GM12875 (cell line): ENCODE data around the gene KHDC1.
"Not testable (repeated sequence)": the region's sequence is repeated elsewhere in the genome, so short reads cannot be mapped to it uniquely, and the experiment has no call there.

Experiments used
- H3K4me3 ChIP-seq: one replicate; pipeline ENCODE4 v1.5.1; 2011; ENCODE audit warnings: low read depth, low read length, control low read depth
- TF ChIP-seq, protein P1 (sequence below): IDR thresholded peaks from 2 replicates; pipeline ENCODE4 v1.5.1; 2011; ENCODE audit warnings: low read depth, mild to moderate bottlenecking, control low read depth, inconsistent platforms, low read length, moderate library complexity, borderline replicate concordance; ENCODE audit not compliant: insufficient read depth

The KHDC1 gene

DNA sequence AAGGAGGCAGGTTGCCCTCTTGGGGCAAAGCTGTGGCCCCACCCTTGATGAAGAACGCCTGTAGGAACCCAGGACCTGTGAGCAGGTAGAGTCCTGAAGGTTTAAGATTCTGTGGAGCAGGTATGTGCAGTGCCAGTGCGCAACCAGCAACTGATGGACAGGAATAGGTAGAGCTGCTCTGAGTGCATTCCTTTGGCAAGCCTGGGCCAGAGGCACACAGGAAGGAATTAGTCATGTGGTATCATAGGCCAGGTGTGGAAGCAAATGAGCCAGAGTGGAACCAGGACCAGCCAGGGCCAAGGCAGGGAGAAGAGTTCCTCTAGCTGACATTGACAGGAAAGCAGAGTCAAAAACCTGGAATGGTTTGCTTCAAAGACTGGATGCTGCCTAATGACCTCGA lies 1.4 kb upstream of the KHDC1 start:
- H3K4me3 ChIP-seq = no peak overlapping the region
- TF ChIP-seq, protein P1, sequence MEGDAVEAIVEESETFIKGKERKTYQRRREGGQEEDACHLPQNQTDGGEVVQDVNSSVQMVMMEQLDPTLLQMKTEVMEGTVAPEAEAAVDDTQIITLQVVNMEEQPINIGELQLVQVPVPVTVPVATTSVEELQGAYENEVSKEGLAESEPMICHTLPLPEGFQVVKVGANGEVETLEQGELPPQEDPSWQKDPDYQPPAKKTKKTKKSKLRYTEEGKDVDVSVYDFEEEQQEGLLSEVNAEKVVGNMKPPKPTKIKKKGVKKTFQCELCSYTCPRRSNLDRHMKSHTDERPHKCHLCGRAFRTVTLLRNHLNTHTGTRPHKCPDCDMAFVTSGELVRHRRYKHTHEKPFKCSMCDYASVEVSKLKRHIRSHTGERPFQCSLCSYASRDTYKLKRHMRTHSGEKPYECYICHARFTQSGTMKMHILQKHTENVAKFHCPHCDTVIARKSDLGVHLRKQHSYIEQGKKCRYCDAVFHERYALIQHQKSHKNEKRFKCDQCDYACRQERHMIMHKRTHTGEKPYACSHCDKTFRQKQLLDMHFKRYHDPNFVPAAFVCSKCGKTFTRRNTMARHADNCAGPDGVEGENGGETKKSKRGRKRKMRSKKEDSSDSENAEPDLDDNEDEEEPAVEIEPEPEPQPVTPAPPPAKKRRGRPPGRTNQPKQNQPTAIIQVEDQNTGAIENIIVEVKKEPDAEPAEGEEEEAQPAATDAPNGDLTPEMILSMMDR = no peak

DNA sequence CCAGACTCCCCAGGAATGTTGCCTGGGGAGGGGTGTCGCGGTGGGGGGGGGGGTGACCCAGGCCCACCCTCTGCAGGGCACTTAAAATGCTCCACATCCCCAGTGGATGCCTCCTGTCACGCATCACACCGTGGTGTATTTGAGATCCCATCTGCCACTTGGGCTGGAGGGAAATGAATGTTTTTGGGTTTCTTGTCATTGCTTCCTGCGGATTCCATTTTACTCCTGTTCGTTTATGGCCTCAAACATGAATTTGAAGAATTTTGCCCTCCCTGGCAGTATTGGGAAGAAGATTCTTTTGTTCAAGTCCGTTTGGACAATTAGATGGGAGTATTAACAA lies 544 bp upstream of the KHDC1 start:
- TF ChIP-seq, protein P1 = no peak
- H3K4me3 ChIP-seq = peak overlapping the region; percentile 84

DNA sequence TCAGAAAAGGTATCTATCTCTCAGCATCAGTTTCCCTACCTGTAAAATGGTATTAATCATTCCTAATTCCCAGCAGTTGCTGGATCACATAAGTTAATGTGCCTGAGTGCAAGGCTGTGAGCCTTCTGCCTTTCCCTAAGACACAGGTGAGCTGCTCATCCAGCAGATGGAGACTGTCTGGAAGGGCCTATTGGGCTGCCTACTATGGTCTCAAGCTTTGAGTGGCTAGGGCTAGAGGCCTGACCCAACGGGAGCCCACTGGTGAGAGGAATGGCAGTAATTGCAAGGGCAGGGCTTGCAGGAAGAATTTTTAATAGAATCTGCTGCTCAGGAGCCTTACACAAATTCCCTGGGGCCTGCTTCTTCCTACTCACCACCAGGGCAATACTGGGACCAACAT lies 4.3 kb downstream of the KHDC1 start:
- H3K4me3 ChIP-seq = no peak overlapping the region
- TF ChIP-seq, protein P1 = no peak

DNA sequence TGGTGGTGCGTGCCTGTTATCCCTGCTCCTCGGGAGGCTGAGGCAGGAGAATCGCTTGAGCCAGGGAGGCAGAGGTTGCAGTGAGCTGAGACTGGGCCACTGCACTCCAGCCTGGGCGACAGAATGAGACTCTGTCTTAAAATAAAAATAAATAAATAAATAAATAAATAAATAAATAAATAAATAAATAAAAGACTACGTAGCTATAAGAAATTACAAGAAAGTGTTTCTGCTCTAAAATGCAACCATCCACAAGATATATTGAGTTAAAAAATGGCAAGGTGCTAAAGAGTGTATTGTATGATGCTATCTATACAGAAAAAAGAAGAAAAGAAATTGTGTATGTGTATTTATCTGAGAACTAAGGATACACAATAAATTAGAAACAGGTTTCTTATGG lies 8.7 kb downstream of the KHDC1 start:
- not testable (repeated sequence) for H3K4me3 ChIP-seq

DNA sequence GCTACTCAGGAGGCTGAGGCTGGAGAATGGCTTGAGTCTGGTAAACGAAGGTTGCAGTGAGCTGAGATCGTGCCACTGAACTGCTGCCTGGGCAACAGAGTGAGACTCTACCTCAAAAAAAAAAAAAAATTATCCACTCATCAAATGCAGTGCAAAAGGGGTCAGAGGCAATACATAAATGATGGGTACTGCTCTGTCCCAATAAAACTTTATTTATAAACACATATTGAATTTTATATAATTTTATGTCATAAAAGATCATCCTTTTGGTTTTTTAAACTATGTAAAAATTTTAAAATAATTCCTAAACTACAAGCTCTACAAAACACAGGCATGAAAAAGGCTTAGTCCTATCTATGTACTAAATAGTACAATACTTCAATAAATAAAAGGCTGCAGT lies 10.3 kb downstream of the KHDC1 start:
- H3K4me3 ChIP-seq = no peak overlapping the region
- TF ChIP-seq, protein P1 = no peak

DNA sequence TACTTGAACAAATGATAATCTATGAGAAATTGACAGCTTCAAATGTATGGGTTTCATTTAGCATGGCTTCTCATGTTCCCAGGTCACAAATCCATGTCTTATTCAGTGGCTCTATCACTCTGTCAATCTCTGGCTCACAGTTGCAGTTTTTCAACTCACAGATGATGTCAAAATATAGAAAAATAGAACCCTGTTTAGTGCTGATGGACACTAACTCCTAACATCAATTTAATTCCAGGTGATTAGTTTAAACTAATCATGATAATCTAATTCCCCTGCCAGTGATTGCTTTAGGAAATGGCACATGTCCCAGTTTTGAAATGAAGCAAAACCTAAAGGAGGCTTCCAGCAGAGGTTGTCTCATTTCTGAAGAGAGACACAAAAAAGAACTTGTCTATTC lies 13.0 kb downstream of the KHDC1 start:
- TF ChIP-seq, protein P1 = no peak
- no peak overlapping the region for H3K4me3 ChIP-seq

DNA sequence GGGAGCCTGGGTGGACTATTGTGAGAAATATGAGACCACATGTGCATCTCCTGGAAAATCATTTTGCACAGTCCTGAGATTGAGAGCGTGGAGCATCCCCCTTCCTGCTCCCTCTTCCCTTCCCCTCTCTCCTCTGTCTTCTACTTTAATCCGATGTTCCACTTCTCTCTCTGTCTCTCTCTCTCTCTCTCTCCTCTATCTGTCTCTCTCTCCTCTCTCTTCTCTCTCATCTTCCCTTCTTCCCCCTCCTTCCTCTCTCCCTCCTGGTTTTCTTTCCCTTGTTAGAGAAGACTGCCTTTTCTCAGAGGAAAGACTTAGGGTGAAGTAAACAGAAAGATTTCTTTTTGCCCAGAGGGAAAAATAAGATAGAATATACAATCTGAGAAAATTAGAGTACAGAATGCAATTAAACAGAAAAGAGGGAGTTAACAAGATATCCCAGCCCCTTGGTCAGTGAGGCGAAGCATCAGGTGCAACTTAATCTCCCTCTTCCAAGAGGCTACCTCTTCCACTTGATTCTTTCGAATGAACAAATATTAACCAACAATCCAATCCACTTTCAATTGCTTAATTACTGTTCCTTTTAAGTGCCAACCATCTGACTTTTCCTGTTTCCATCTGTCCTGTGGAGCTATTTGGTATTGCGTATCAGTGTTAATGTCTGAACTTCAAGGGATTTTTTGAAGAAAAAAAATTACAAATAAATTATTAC lies 14.6 kb downstream of the KHDC1 start:
- no peak overlapping the region for H3K4me3 ChIP-seq
- TF ChIP-seq, protein P1 = no peak

DNA sequence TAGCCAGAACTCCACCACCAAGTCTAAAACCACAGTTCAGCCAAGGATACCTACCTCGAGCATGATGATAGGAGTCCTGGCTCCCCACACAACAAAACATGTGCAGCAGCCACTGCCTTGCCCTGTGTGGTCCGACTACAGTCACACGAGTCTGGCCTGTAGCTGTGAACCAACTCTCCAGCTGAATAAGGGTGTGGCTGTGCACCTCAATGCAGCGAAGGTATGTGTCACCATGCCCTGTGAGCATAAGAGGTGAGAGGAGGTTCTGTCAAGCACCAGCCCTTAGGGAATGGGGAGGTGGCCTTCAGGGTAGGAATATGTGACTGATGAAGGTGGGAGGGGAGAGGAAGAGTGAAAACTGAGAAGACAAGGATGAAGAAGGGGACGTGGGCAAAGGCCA lies 21.0 kb downstream of the KHDC1 start:
- TF ChIP-seq, protein P1 = no peak
- no peak overlapping the region for H3K4me3 ChIP-seq
